Measurements from ENCODE around the gene PDE6A.

The PDE6A gene

DNA sequence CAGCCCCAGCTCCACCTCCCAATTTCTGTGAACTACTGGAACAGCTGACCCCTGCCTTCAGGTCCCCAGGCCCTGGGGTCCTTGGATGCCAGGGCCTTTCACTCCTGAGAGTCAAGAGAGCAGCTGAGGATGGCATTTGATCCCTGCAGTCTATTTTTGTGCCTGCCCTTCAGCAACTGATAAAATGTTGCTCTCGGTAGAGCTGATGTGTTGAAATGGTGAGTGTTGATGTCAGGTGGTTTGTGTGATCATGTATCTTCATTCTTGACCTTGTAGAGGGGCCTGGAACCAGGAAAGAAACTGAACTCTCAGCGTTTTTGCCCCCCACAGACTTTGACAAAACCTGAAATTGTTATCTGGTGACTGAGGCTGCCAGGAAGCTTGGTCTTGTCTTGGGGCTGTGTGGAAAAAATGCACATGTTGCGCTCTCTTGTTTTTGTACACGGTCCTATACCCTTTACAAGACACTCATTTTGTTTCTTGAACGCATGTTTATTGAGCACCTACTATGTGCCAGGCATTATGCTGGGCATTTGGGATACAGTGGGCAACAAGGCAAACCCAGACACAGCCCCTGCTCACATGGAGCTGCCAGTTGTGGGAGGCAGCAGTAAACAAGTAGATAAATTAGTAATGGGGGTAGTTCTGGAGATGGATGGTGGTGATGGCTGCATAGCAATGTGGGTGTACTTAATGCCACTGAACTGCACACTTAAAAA lies 136.2 kb downstream of the PDE6A start:
- peak; percentile 10 for DNase-seq

All from OCI-M1 (cell line).